Uterus (tissue), 2 donors: ENCODE measurements around the gene ABI3BP.

ENCODE experiments used
- CTCF ChIP-seq, 4 experiments: fragments of 200-600 bp in 2 of 4; fragments of 450-650 bp in 2 of 4; sonication (generic) in 2 of 4; IDR thresholded peaks; one replicate each; pipeline ENCODE4 v1.5.1; 2016 to 2019; ENCODE audit warnings: antibody characterized with exemption in 4 of 4, mild to moderate bottlenecking in 2 of 4, moderate library complexity in 1 of 4
- POLR2A ChIP-seq, 2 donors: fragments of 450-650 bp; IDR thresholded peaks; one replicate each; pipeline ENCODE4 v1.6.1; 2016; ENCODE audit warnings: antibody characterized with exemption in 2 of 2, mild to moderate bottlenecking in 1 of 2, moderate library complexity in 1 of 2

- TF ChIP-seq CTCF (IDR thresholded peaks at IDR 0.05) = no peak
- TF ChIP-seq POLR2A (IDR thresholded peaks at IDR 0.05) = no peak
These were observed 27.3 kb upstream of the ABI3BP start for GRCh38 chr3:101020351-101021015.
